GM10266 (cell line): Measurements from ENCODE around the gene ADAM19.

Experiments
- DNase-seq: peaks from one replicate; pipeline ENCODE4 v3.0.0; 2012; ENCODE audit errors: extremely low spot score
- TF ChIP-seq, protein P1 (sequence below): IDR thresholded peaks from 2 replicates; pipeline ENCODE4 v1.5.1; 2012; ENCODE audit warnings: mild to moderate bottlenecking, low read depth; ENCODE audit not compliant: control insufficient read depth, insufficient read depth; ENCODE audit errors: missing control alignments

Gene ADAM19

DNA sequence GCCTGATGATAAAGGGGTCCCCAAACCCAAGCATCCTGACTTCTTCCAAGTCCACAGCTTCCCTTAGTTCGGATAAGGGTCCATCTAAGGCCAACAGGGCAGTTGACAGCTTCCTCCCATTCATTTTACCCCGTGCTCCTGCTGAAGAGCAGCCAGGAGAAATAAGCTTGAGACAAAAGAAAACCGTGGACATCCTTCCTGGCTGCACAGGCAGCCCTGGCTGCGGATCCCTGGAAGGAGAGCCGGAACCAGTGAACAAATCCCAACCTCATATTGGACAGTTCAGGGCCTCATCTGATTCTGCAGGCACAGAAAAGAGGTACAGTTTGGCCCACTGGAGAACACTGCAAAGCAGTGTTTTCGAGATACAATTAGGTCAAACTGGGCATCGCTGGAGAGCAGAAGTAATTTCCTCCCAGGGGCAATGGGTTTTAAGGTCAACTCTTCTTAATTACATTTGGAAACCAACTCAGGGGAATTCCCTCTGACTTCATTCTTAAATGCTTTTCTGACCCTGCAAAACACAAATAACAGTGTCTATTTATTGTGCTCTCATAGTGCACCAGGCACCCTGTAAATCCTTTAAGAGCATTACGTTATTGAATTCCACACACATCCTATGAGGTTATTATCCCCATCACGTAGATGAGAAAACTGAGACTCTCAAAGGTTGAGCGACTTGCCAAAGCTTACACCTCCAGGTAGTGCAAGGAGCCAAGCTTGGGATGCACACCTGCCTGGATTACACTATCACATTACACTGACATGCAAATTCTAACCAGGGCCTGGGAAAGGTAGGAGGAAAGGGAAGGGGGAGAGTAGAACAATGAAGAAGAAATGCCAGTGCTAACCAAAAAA, 21.2 kb downstream of the ADAM19 start:
- TF ChIP-seq, protein P1, sequence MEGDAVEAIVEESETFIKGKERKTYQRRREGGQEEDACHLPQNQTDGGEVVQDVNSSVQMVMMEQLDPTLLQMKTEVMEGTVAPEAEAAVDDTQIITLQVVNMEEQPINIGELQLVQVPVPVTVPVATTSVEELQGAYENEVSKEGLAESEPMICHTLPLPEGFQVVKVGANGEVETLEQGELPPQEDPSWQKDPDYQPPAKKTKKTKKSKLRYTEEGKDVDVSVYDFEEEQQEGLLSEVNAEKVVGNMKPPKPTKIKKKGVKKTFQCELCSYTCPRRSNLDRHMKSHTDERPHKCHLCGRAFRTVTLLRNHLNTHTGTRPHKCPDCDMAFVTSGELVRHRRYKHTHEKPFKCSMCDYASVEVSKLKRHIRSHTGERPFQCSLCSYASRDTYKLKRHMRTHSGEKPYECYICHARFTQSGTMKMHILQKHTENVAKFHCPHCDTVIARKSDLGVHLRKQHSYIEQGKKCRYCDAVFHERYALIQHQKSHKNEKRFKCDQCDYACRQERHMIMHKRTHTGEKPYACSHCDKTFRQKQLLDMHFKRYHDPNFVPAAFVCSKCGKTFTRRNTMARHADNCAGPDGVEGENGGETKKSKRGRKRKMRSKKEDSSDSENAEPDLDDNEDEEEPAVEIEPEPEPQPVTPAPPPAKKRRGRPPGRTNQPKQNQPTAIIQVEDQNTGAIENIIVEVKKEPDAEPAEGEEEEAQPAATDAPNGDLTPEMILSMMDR, result no peak

GRCh38 chr5:157552650-157553049, 22.9 kb downstream of the ADAM19 start:
- TF ChIP-seq, protein P1, result no peak
- DNase-seq, result no peak

More for the DNA sequence above, 21.2 kb downstream of the ADAM19 start:
- DNase-seq, result no peak

GRCh38 chr5:157550663-157551062, 24.9 kb downstream of the ADAM19 start:
- TF ChIP-seq, protein P1, result no peak
- no peak for DNase-seq

- TF ChIP-seq, protein P1, result no peak
- no peak for DNase-seq
Observed at GRCh38 chr5:157549954-157550549, 25.5 kb downstream of the ADAM19 start.

DNA sequence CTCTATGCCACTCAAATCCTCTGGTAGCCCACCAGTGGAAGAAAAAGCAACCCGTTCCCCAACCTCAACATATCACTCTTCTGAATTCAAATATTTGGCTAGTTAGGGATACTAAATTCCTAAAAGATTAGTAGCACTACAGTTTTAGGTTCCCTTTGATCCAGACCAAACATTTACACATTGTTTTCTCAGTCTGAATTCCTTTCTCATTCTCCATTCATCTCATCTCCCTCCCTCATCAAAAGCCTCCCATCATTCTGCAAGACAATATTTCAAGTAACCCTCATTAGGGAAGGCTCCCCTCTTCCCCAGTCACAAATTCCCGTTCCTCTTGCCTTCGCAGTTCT, 26.3 kb downstream of the ADAM19 start:
- DNase-seq, result no peak
- TF ChIP-seq, protein P1, result no peak

DNA sequence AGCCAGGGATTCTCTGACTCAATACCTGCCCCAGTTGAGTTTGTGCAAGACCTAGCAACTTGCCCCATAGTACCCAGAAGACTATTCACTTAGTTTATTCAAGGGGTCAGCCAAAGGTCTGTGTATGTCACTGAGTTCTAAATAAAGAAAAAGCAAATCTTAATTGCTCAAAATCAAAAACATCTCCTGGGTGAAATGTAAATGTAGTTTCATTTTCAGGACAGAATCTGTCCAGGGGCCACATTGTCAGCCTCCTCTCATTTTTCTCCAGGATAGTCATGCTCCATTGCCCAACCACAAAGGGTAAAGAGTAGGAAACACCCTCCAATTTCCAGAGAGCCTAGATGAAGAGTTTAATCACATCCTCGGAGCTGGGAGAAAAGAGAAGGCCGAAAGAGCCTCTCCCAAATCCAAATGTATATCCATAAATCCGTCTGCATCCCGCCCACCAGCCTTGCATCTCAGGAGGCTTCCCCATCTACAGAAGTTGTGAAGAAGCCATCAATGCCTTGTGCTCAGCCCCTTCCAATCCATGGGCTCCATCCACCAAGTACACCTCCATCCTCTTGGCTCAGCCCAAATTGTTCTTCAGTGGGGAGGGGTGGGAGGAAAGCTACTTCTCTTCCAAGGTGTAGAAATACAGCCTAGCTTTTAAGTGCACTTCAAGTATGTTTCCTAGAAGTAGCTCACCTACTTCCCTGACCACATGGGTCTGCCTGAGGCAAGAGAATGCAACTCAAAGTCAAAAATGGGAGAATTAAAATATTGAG, 26.9 kb downstream of the ADAM19 start:
- TF ChIP-seq, protein P1, result no peak
- no peak for DNase-seq
